Measurements from ENCODE around the gene GRPEL1. TPM values are rescaled to one million over a fixed set of nuclear protein-coding genes. Genes with fewer than 3 reads are reported as not detected.

The GRPEL1 gene
- total RNA-seq, 1 experiment from 2014 or later, result 40.7 TPM

- Histone ChIP-seq H2BK15ac (ENCODE audit: low read depth, low read length) (no peak overlapping the region), H3K14ac (ENCODE audit: insufficient read depth, low read length) (no peak overlapping the region; the same call in 1 of the 2 replicates), H3K27me3 (ENCODE audit: insufficient read depth, low read length) (no peaks in the 10 kb centered on the region; the same call in 1 of the 2 replicates), H3K4me2 (ENCODE audit: insufficient read depth, insufficient read length, low read length) (no peak overlapping the region), H4K20me1 (ENCODE audit: control insufficient read depth, insufficient read depth, insufficient read length) (no peaks in the 10 kb centered on the region), H3K9me3 (ENCODE audit: control insufficient read depth, low read depth, low read length) (no peaks in the 10 kb centered on the region), H4K5ac (ENCODE audit: insufficient read length, low read depth, low read length) (no peak overlapping the region), H3K23me2 (ENCODE audit: insufficient read length, low read depth, low read length, poor library complexity, severe bottlenecking) (no peaks in the 10 kb centered on the region), H4K91ac (ENCODE audit: insufficient read length, low read depth, low read length) (no peak overlapping the region), H3K4ac (ENCODE audit: low read depth, low read length) (no peak overlapping the region), H3K79me1 (ENCODE audit: insufficient read depth, low read depth, low read length, poor library complexity, severe bottlenecking) (no peaks in the 10 kb centered on the region), H3T11ph (ENCODE audit: low read length) (no peak overlapping the region), H3K23ac (ENCODE audit: insufficient read length, low read depth, low read length) (no peak overlapping the region), H3K56ac (ENCODE audit: insufficient read length, low read depth, low read length) (no peak overlapping the region), H3K18ac (ENCODE audit: insufficient read length, low read depth, low read length) (no peak overlapping the region), H2AFZ (ENCODE audit: low read length) (no peak overlapping the region), H3K27ac (ENCODE audit: insufficient read length, low read depth, low read length) (no peak overlapping the region), H2BK12ac (ENCODE audit: insufficient read length, low read depth, low read length) (no peak overlapping the region), H2BK120ac (ENCODE audit: low read depth, low read length, poor library complexity, severe bottlenecking) (no peak overlapping the region), H3K9ac (ENCODE audit: extremely low read depth, insufficient read length, low read length) (no peak overlapping the region), H2BK20ac (ENCODE audit: low read depth, low read length, poor library complexity, severe bottlenecking) (no peak overlapping the region), H3K4me1 (ENCODE audit: insufficient read depth, low read length) (no peaks in the 10 kb centered on the region), H2AK5ac (ENCODE audit: insufficient read length, low read length) (no peak overlapping the region), H4K8ac (replicated peaks; ENCODE audit: insufficient read length, low read depth, low read length) (no peak overlapping the region), H2BK5ac (ENCODE audit: insufficient read length, low read length) (no peak overlapping the region), H3K79me2 (ENCODE audit: insufficient read depth, low read length) (no peaks in the 10 kb centered on the region)
- Mint-ChIP-seq H3K4me3 (no peak overlapping the region), H3K9me3 (no peaks in the 10 kb centered on the region; a peak in 1 of 5 replicates), H3K4me1 (peaks cover 7 to 13% of the 10 kb centered on the region in 2 experiments; a peak in 3 of 4 replicates), H3K27ac (no peak overlapping the region; a peak in 1 of 7 replicates), H3K36me3 (ENCODE audit: insufficient read depth in 1 of 3, low read depth in 3 of 3) (peaks cover 26 to 78% (median 55%) of the 10 kb centered on the region in 3 experiments), H3K27me3 (ENCODE audit: low read depth) (no peaks in the 10 kb centered on the region; the same call in 1 of the 2 replicates)
- no peak for DNase-seq
- no CpG with 5 or more reads among the region's 9 CpGs for WGBS (ENCODE audit: extremely low coverage, insufficient read length, low lambda C conversion rate)
- TF ChIP-seq CTCF (conservative IDR thresholded peaks at IDR 0.05), result no peak
These were observed 49.6 kb downstream of the GRPEL1 start for GRCh38 chr4:7018281-7018680.

Data from H9 (cell line).